H1 (cell line): ENCODE results near the gene ZNRF3.

ENCODE experiments used
- BCL11A ChIP-seq, 2 experiments: IDR thresholded peaks; one replicate each; pipeline ENCODE4 v1.6.1; 2011; ENCODE audit warnings: low read depth in 2 of 2, low read length in 2 of 2, mild to moderate bottlenecking in 2 of 2
- HDAC2 ChIP-seq, 2 experiments: fragments of 300-600 bp in 1 of 2; sonication (generic) in 1 of 2; IDR thresholded peaks; 2 replicates each; pipeline ENCODE4 v1.6.1; 2011 to 2012; ENCODE audit warnings: low read depth in 2 of 2, low read length in 2 of 2, mild to moderate bottlenecking in 2 of 2, moderate library complexity in 2 of 2, borderline replicate concordance in 1 of 2, inconsistent platforms in 1 of 2
- POLR2AphosphoS5 ChIP-seq: IDR thresholded peaks from 2 replicates; pipeline ENCODE4 v1.6.1; 2011; ENCODE audit warnings: low read depth, low read length
- SIN3A ChIP-seq, 2 experiments: IDR thresholded peaks in 1 of 2; conservative IDR thresholded peaks in 1 of 2; 2 replicates each; pipeline ENCODE4 v1.6.1; 2011 to 2012; ENCODE audit warnings: low read length in 2 of 2, improper control_type of control experiment in 1 of 2, low read depth in 1 of 2, mild to moderate bottlenecking in 1 of 2

- TF ChIP-seq POLR2AphosphoS5 (no peak), SIN3A (conservative IDR thresholded peaks at IDR 0.05 in 1 of 2, IDR thresholded peaks at IDR 0.05 in 1 of 2; ENCODE audit: low read depth in 1 of 2, low read length in 2 of 2) (no peak), HDAC2 (IDR thresholded peaks at IDR 0.05; ENCODE audit: borderline replicate concordance in 1 of 2, low read depth in 2 of 2, low read length in 2 of 2) (no peak), BCL11A (IDR thresholded peaks at IDR 0.05; ENCODE audit: low read depth in 2 of 2, low read length in 2 of 2) (no peak)
Observed at GRCh38 chr22:28942801-28943500, 59.6 kb downstream of the ZNRF3 start.
